ENCODE results near the gene DHX35. TPM values are rescaled to one million over a fixed set of nuclear protein-coding genes. Genes with fewer than 3 reads are reported as not detected.
A peak's percentile ranks its signal among the peaks of the same experiment; 100 is the strongest.

Gene DHX35
- total and polyA plus RNA-seq, 2 of the 13 experiments (the other 11 are each of a cell fraction or from before 2014, with no cell fraction given), result 25.8 to 28.7 TPM

DNA sequence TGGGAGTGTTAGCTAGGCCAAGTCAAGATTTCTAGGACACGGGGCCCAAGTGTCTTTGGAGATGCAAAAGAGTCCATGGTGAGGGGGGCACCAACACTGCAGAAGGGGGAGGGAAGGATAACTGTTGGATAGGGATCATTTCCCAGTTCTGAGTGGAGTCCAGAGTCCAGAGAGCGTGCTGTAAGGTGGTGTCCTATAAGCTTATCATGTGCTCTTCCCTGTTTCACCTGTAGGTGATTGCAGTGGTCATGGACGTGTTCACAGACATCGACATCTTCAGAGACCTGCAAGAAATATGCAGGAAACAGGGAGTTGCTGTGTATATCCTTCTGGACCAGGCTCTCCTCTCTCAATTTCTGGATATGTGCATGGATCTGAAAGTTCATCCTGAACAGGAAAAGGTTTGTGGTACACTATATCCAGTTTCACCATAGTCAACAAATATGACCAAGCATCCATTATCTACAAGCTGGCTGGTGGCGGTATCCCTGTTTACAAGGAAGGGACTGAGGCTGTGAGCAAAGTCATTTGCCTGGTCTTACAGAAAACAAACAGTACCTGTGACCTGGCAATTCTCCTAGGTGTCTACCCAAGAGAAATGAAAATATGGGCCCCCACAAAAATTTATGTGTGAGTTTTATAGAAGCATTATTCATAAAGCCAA is 20.3 kb upstream of the DHX35 start (continued):
- TF ChIP-seq, protein P1, sequence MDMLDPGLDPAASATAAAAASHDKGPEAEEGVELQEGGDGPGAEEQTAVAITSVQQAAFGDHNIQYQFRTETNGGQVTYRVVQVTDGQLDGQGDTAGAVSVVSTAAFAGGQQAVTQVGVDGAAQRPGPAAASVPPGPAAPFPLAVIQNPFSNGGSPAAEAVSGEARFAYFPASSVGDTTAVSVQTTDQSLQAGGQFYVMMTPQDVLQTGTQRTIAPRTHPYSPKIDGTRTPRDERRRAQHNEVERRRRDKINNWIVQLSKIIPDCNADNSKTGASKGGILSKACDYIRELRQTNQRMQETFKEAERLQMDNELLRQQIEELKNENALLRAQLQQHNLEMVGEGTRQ (IDR thresholded peaks at IDR 0.05; ENCODE audit: low read depth, low read length), result no peak
- TF ChIP-seq, protein P1 (CRISPR knock-in tag; IDR thresholded peaks at IDR 0.05; ENCODE audit: borderline replicate concordance), result peak; percentile 61
- peak; percentile 59; the same call in 1 of the 2 replicates for TF ChIP-seq ZNF788 (CRISPR knock-in tag; IDR thresholded peaks at IDR 0.05; ENCODE audit: borderline replicate concordance)
- no peak for TF ChIP-seq SMARCC2 (IDR thresholded peaks at IDR 0.05)
- TF ChIP-seq, protein P2, sequence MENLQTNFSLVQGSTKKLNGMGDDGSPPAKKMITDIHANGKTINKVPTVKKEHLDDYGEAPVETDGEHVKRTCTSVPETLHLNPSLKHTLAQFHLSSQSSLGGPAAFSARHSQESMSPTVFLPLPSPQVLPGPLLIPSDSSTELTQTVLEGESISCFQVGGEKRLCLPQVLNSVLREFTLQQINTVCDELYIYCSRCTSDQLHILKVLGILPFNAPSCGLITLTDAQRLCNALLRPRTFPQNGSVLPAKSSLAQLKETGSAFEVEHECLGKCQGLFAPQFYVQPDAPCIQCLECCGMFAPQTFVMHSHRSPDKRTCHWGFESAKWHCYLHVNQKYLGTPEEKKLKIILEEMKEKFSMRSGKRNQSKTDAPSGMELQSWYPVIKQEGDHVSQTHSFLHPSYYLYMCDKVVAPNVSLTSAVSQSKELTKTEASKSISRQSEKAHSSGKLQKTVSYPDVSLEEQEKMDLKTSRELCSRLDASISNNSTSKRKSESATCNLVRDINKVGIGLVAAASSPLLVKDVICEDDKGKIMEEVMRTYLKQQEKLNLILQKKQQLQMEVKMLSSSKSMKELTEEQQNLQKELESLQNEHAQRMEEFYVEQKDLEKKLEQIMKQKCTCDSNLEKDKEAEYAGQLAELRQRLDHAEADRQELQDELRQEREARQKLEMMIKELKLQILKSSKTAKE (CRISPR knock-in tag; IDR thresholded peaks at IDR 0.05; ENCODE audit: borderline replicate concordance), result no peak
- TF ChIP-seq, protein P3, sequence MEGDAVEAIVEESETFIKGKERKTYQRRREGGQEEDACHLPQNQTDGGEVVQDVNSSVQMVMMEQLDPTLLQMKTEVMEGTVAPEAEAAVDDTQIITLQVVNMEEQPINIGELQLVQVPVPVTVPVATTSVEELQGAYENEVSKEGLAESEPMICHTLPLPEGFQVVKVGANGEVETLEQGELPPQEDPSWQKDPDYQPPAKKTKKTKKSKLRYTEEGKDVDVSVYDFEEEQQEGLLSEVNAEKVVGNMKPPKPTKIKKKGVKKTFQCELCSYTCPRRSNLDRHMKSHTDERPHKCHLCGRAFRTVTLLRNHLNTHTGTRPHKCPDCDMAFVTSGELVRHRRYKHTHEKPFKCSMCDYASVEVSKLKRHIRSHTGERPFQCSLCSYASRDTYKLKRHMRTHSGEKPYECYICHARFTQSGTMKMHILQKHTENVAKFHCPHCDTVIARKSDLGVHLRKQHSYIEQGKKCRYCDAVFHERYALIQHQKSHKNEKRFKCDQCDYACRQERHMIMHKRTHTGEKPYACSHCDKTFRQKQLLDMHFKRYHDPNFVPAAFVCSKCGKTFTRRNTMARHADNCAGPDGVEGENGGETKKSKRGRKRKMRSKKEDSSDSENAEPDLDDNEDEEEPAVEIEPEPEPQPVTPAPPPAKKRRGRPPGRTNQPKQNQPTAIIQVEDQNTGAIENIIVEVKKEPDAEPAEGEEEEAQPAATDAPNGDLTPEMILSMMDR (CRISPR knock-in tag; IDR thresholded peaks at IDR 0.05), result peak; percentile 30; the same call in 1 of the 2 replicates
- peak; percentile 40; the same call in 1 of the 2 replicates for TF ChIP-seq FOXO1 (CRISPR knock-in tag; IDR thresholded peaks at IDR 0.05)
- peak; percentile 72; the same call in 1 of the 2 replicates for TF ChIP-seq ELF4 (CRISPR knock-in tag; IDR thresholded peaks at IDR 0.05; ENCODE audit: borderline replicate concordance)
- peak; percentile 29; the same call in 1 of the 2 replicates for TF ChIP-seq GATAD2A (CRISPR knock-in tag; IDR thresholded peaks at IDR 0.05)
- TF ChIP-seq, protein P4, sequence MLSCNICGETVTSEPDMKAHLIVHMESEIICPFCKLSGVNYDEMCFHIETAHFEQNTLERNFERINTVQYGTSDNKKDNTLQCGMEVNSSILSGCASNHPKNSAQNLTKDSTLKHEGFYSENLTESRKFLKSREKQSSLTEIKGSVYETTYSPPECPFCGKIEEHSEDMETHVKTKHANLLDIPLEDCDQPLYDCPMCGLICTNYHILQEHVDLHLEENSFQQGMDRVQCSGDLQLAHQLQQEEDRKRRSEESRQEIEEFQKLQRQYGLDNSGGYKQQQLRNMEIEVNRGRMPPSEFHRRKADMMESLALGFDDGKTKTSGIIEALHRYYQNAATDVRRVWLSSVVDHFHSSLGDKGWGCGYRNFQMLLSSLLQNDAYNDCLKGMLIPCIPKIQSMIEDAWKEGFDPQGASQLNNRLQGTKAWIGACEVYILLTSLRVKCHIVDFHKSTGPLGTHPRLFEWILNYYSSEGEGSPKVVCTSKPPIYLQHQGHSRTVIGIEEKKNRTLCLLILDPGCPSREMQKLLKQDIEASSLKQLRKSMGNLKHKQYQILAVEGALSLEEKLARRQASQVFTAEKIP (CRISPR knock-in tag; IDR thresholded peaks at IDR 0.05; ENCODE audit: borderline replicate concordance), result no peak
- TF ChIP-seq, protein P5, sequence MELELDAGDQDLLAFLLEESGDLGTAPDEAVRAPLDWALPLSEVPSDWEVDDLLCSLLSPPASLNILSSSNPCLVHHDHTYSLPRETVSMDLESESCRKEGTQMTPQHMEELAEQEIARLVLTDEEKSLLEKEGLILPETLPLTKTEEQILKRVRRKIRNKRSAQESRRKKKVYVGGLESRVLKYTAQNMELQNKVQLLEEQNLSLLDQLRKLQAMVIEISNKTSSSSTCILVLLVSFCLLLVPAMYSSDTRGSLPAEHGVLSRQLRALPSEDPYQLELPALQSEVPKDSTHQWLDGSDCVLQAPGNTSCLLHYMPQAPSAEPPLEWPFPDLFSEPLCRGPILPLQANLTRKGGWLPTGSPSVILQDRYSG (CRISPR knock-in tag; IDR thresholded peaks at IDR 0.05), result no peak
- TF ChIP-seq ZBTB38 (CRISPR knock-in tag; IDR thresholded peaks at IDR 0.05), result peak; percentile 79; the same call in 1 of the 2 replicates
- no peak for TF ChIP-seq TRIM24 (CRISPR knock-in tag; IDR thresholded peaks at IDR 0.05)
- TF ChIP-seq ZSCAN29 (CRISPR knock-in tag; conservative IDR thresholded peaks at IDR 0.05), result no peak
- no peak for TF ChIP-seq SKI (IDR thresholded peaks at IDR 0.05; ENCODE audit: partially characterized antibody)
- TF ChIP-seq HDAC1 (CRISPR knock-in tag; IDR thresholded peaks at IDR 0.05), result no peak
- no peak for TF ChIP-seq JUN (CRISPR knock-in tag; IDR thresholded peaks at IDR 0.05)
- TF ChIP-seq ZNF720 (CRISPR knock-in tag; IDR thresholded peaks at IDR 0.05), result no peak
- TF ChIP-seq TOPORS (CRISPR knock-in tag; IDR thresholded peaks at IDR 0.05), result no peak
- no peak for TF ChIP-seq ZNF883 (CRISPR knock-in tag; IDR thresholded peaks at IDR 0.05; ENCODE audit: not compliant biosample characterization)
- no peak for TF ChIP-seq ZNF780A (CRISPR knock-in tag; IDR thresholded peaks at IDR 0.05)
- TF ChIP-seq ZNF207 (IDR thresholded peaks at IDR 0.05; ENCODE audit: borderline replicate concordance), result no peak

All from HepG2 (cell line).